ENCODE measurements around the gene YTHDF2. TPM values are rescaled to one million over a fixed set of nuclear protein-coding genes. Genes with fewer than 3 reads are reported as not detected.

The YTHDF2 gene
- total RNA-seq, 1 experiment from 2014 or later, result 90.6 TPM

GRCh38 chr1:28756846-28757245 is 20.1 kb downstream of the YTHDF2 start:
- TF ChIP-seq JUND (IDR thresholded peaks at IDR 0.05) (no peak), RAD21 (IDR thresholded peaks at IDR 0.05; ENCODE audit: low read depth) (peak; percentile 27; the same call in 1 of the 2 replicates), REST (IDR thresholded peaks at IDR 0.05; ENCODE audit: low read depth) (no peak), ZBTB33 (IDR thresholded peaks at IDR 0.05; ENCODE audit: extremely low read depth, insufficient replicate concordance, low read length) (no peak), CTCF (IDR thresholded peaks at IDR 0.05 in 2 of 3, conservative IDR thresholded peaks at IDR 0.05 in 1 of 3; ENCODE audit: borderline replicate concordance in 1 of 3, insufficient read depth in 1 of 3, low read depth in 2 of 3, low read length in 2 of 3) (peak in 2 of 3 experiments; percentile 32 to 37; a peak in 4 of 6 replicates), POLR2AphosphoS5 (IDR thresholded peaks at IDR 0.05; ENCODE audit: low read depth, low read length) (no peak)
- Histone ChIP-seq H3K4me3 (replicated peaks in 1 of 2; ENCODE audit: low read depth in 1 of 2, low read length in 2 of 2) (no peak overlapping the region), H4K20me1 (ENCODE audit: insufficient read depth) (peaks cover 63% of the 10 kb centered on the region; the same call in 1 of the 2 replicates), H3K9me2 (ENCODE audit: insufficient read depth) (no peaks in the 10 kb centered on the region), H3K27ac (ENCODE audit: low read depth, low read length) (no peak overlapping the region), H3K9me3 (ENCODE audit: control insufficient read depth in 1 of 2, insufficient read depth in 1 of 2, low read depth in 1 of 2, low read length in 2 of 2) (no peaks in the 10 kb centered on the region), H3K9ac (ENCODE audit: low read length) (no peak overlapping the region), H3K36me3 (ENCODE audit: control insufficient read depth in 1 of 2, insufficient read depth in 2 of 2, low read length in 2 of 2) (peaks cover 18 to 39% of the 10 kb centered on the region in 2 experiments), H3K79me2 (ENCODE audit: insufficient read depth, low read length) (peaks cover 100% of the 10 kb centered on the region), H2AFZ (ENCODE audit: low read depth, low read length, poor library complexity, severe bottlenecking) (no peak overlapping the region), H3K27me3 (ENCODE audit: insufficient read depth, low read length) (no peaks in the 10 kb centered on the region), H3K4me1 (ENCODE audit: control insufficient read depth in 1 of 2, insufficient read depth in 2 of 2, low read length in 2 of 2) (no peaks in the 10 kb centered on the region; a peak in 2 of 4 replicates), H3K4me2 (ENCODE audit: low read length) (no peak overlapping the region)
- BruUV-seq (replicated peaks), result no TSS peak
- intact Hi-C loops (cut with micrococcal nuclease), result no loop called here
- RAD21 ChIA-PET (ENCODE audit: low non-redundant PET in 1 of 2, low total read pairs in 2 of 2, uncharacterized antibody in 2 of 2, unreplicated experiment in 2 of 2), result no interaction called here
- ATAC-seq, result no peak; the same call in 1 of the 2 replicates
- DNase-seq (ENCODE audit: low read depth, low spot score), result no peak
- POLR2A ChIA-PET, result no interaction called here
- CTCF ChIA-PET, result no interaction called here
